SIG-M5 treated with dmso at 0.1 percent for 504 hours (cell line): ENCODE measurements around the gene VWDE.
A peak's percentile ranks its signal among the peaks of the same experiment; 100 is the strongest.

Source experiments
- DNase-seq: peaks from one replicate; lab custom pipeline; 2025; ENCODE audit not compliant: unreplicated experiment; lab: John Stamatoyannopoulos, UW

Gene VWDE

GRCh38 chr7:12328888-12329770 lies 74.5 kb downstream of the VWDE start:
- DNase-seq = no peak

- DNase-seq = no peak
Observed at GRCh38 chr7:12327922-12328321, 75.7 kb downstream of the VWDE start.

GRCh38 chr7:12325646-12326045 lies 78.0 kb downstream of the VWDE start:
- no peak for DNase-seq

- DNase-seq = no peak
Observed at GRCh38 chr7:12323415-12323814, 80.2 kb downstream of the VWDE start.

- no peak for DNase-seq
Observed at GRCh38 chr7:12322903-12323300, 80.8 kb downstream of the VWDE start.

- DNase-seq = no peak
Observed at GRCh38 chr7:12322284-12322902, 81.3 kb downstream of the VWDE start.

GRCh38 chr7:12320987-12321647 lies 82.5 kb downstream of the VWDE start:
- no peak for DNase-seq

GRCh38 chr7:12320241-12320986 lies 83.3 kb downstream of the VWDE start:
- no peak for DNase-seq

- no peak for DNase-seq
Observed at GRCh38 chr7:12317675-12318074, 86.0 kb downstream of the VWDE start.

GRCh38 chr7:12316925-12317324 lies 86.7 kb downstream of the VWDE start:
- DNase-seq = no peak

- no peak for DNase-seq
Observed at GRCh38 chr7:12315049-12315448, 88.6 kb downstream of the VWDE start.

GRCh38 chr7:12314199-12314598 lies 89.5 kb downstream of the VWDE start:
- no peak for DNase-seq

GRCh38 chr7:12305502-12305901 lies 98.2 kb downstream of the VWDE start:
- DNase-seq = no peak

GRCh38 chr7:12303495-12303894 lies 100.2 kb downstream of the VWDE start:
- DNase-seq = no peak

GRCh38 chr7:12303062-12303461 lies 100.6 kb downstream of the VWDE start:
- no peak for DNase-seq

- DNase-seq = no peak
Observed at GRCh38 chr7:12300415-12300814, 103.2 kb downstream of the VWDE start.

- no peak for DNase-seq
Observed at GRCh38 chr7:12299367-12299766, 104.3 kb downstream of the VWDE start.

- peak; percentile 54 for DNase-seq
Observed at GRCh38 chr7:12297283-12298108, 106.2 kb downstream of the VWDE start.

GRCh38 chr7:12296051-12296570 lies 107.6 kb downstream of the VWDE start:
- no peak for DNase-seq

GRCh38 chr7:12294701-12295100 lies 109.0 kb downstream of the VWDE start:
- DNase-seq = peak; percentile 2
